GM12878 (cell line): ENCODE results near the gene PDGFB. TPM values are rescaled to one million over a fixed set of nuclear protein-coding genes. Genes with fewer than 3 reads are reported as not detected.

Experiments
- ATAC-seq: fragments of 200-7000 bp; cut with Tn5 transposase; 3 replicates; pipeline ENCODE4 v1.9.1; 2020; ENCODE audit warnings: mild to moderate bottlenecking, moderate library complexity
- BruUV-seq: library from RNA; stranded (reverse); fragments of 400-500 nt; replicated peaks from 2 replicates; lab custom pipeline; 2021; lab: Mats Ljungman, UMichigan
- CTCF ChIA-PET: fragments of 300-600 bp; sonication (Branson Sonifier 250); formaldehyde crosslinking; extraction: SDS; loops from one replicate; lab custom pipeline; 2021; ENCODE audit warnings: inconsistent platforms; lab: Yijun Ruan, JAX
- POLR2A ChIA-PET: fragments of 350-600 bp; formaldehyde crosslinking; extraction: SDS; loops from one replicate; lab custom pipeline; 2021; ENCODE audit warnings: inconsistent platforms; lab: Charles Lee
- RAD21 ChIA-PET: fragments of 300-600 bp; sonication (Branson Sonifier 250); formaldehyde crosslinking; loops from one replicate; lab custom pipeline; 2023; ENCODE audit warnings: antibody characterized with exemption; ENCODE audit not compliant: unreplicated experiment; lab: Charles Lee
- SMC1A ChIA-PET: fragments of 300-600 bp; sonication (Branson Sonifier 250); formaldehyde crosslinking; loops from one replicate; lab custom pipeline; 2023; ENCODE audit not compliant: unreplicated experiment, uncharacterized antibody; lab: Charles Lee
- DNase-seq: peaks from one replicate; pipeline ENCODE4 v3.0.0-alpha.2; 2011; ENCODE audit warnings: low read depth, low spot score
- FAIRE-seq: peaks from 3 replicates; lab custom pipeline; 2011; peaks lifted over from hg19 to GRCh38; lab: Jason Lieb, UNC
- H2AFZ ChIP-seq: 2 replicates; pipeline ENCODE4 v1.6.0; 2011; ENCODE audit warnings: low read depth, low read length, control low read depth; ENCODE audit not compliant: control insufficient read depth
- H3K27ac ChIP-seq: 2 replicates; pipeline ENCODE4 v1.5.1; 2011; ENCODE audit warnings: control low read depth; ENCODE audit not compliant: control insufficient read depth, insufficient read depth
- H3K27me3 ChIP-seq, 2 experiments: replicated peaks in 1 of 2; 2 replicates each; pipeline versions ENCODE4 v1.6.0 to v1.6.1; 2011; ENCODE audit warnings: low read length in 1 of 2; ENCODE audit not compliant: control insufficient read depth in 2 of 2, insufficient read depth in 2 of 2
- H3K36me3 ChIP-seq, 2 experiments: 2 replicates each; pipeline ENCODE4 v1.5.1; 2011; ENCODE audit warnings: low read length in 1 of 2; ENCODE audit not compliant: control insufficient read depth in 2 of 2, insufficient read depth in 2 of 2
- H3K4me1 ChIP-seq: 2 replicates; pipeline ENCODE4 v1.6.1; 2011; ENCODE audit warnings: mild to moderate bottlenecking, low read length, moderate library complexity, mixed read lengths; ENCODE audit not compliant: control insufficient read depth, insufficient read depth
- H3K4me2 ChIP-seq: 2 replicates; pipeline ENCODE4 v1.6.0; 2011; ENCODE audit warnings: control low read depth; ENCODE audit not compliant: control insufficient read depth, insufficient read depth
- H3K4me3 ChIP-seq: fragments of 200-600 bp; sonication (generic); 2 replicates; pipeline ENCODE4 v1.5.1; 2016
- H3K79me2 ChIP-seq: 2 replicates; pipeline ENCODE4 v1.6.0; 2011; ENCODE audit warnings: low read length; ENCODE audit not compliant: control insufficient read depth, insufficient read depth
- H3K9ac ChIP-seq: 2 replicates; pipeline ENCODE4 v1.8.0; 2011; ENCODE audit warnings: low read length, control low read depth, mixed read lengths; ENCODE audit not compliant: control insufficient read depth, insufficient read depth
- H3K9me3 ChIP-seq: replicated peaks from 3 replicates; pipeline ENCODE4 v1.5.1; 2011; ENCODE audit warnings: mild to moderate bottlenecking, low read length; ENCODE audit not compliant: control insufficient read depth, insufficient read depth
- H4K20me1 ChIP-seq: 2 replicates; pipeline ENCODE4 v1.6.0; 2011; ENCODE audit not compliant: control insufficient read depth, insufficient read depth
- EZH2 ChIP-seq: IDR thresholded peaks from 2 replicates; pipeline ENCODE4 v1.6.1; 2012; ENCODE audit warnings: low read depth, mild to moderate bottlenecking, control low read depth, inconsistent platforms, low read length, borderline replicate concordance; ENCODE audit not compliant: control insufficient read depth
- FOXM1 ChIP-seq: IDR thresholded peaks from 2 replicates; pipeline ENCODE4 v1.6.1; 2012; ENCODE audit warnings: low read depth, mild to moderate bottlenecking, inconsistent platforms, low read length, moderate library complexity
- PAX8 ChIP-seq: fragments of 450-650 bp; IDR thresholded peaks from 2 replicates; pipeline ENCODE4 v1.6.1; 2017; ENCODE audit warnings: mild to moderate bottlenecking, moderate library complexity
- PKNOX1 ChIP-seq: fragments of 450-650 bp; IDR thresholded peaks from 2 replicates; pipeline ENCODE4 v1.6.1; 2016; ENCODE audit warnings: mild to moderate bottlenecking
- PML ChIP-seq: IDR thresholded peaks from 2 replicates; pipeline ENCODE4 v1.6.1; 2012; ENCODE audit warnings: low read length, inconsistent platforms
- POU2F2 ChIP-seq: IDR thresholded peaks from 3 replicates; pipeline ENCODE4 v1.6.1; 2011; ENCODE audit warnings: low read depth, mild to moderate bottlenecking, low read length, borderline replicate concordance
- RAD51 ChIP-seq: fragments of 450-650 bp; IDR thresholded peaks from 2 replicates; pipeline ENCODE4 v1.6.1; 2016; ENCODE audit warnings: moderate library complexity, mild to moderate bottlenecking, inconsistent platforms
- RUNX3 ChIP-seq: IDR thresholded peaks from 2 replicates; pipeline ENCODE4 v1.6.1; 2012; ENCODE audit warnings: low read length, inconsistent platforms
- WGBS: methylation state at CpG from one replicate; pipeline ENCODE4 v1.1.6; 2016; ENCODE audit warnings: low lambda C conversion rate; ENCODE audit not compliant: insufficient replicate concordance, insufficient coverage; ENCODE audit errors: missing lambda C conversion rate; 5-methylcytosine and 5-hydroxymethylcytosine counted together
- in situ Hi-C: fragments of 300-500 bp; cut with MboI; formaldehyde crosslinking; loops from 9 replicates; pipeline ENCODE4 v1.14.3; 2018; ENCODE audit warnings: mixed read lengths
- intact Hi-C: fragments of 100-400 bp; cut with micrococcal nuclease; formaldehyde crosslinking; loops from one replicate; pipeline ENCODE4 v1.14.2; 2022; ENCODE audit not compliant: unreplicated experiment
- polyA plus RNA-seq, 11 experiments: library from polyadenylated mRNA; depleted of rRNA in 4 of 11; unstranded in 6 of 11; stranded (reverse) in 5 of 11; fragments of >200 nt; fragmentation: Nextera tagmentation in 4 of 11; fragmentation: Illumina TruSeq in 1 of 11; extraction: Ambion mirVana in 4 of 11; extraction: Trizol in 1 of 11; gene quantifications; 1 replicate in 1 of 11; 2 replicates in 10 of 11; pipeline versions ENCODE4 v1.2.1 to v1.2.3, GENCODE V29; 2011 to 2016; ENCODE audit warnings: inconsistent platforms in 2 of 11, missing spikeins in 2 of 11, low read depth in 1 of 11
- total RNA-seq, 4 experiments: library from RNA; depleted of rRNA in 3 of 4; stranded (reverse); fragments of >200 nt in 3 of 4; fragmentation: Illumina TruSeq in 1 of 4; extraction: Trizol in 1 of 4; gene quantifications; 2 replicates each; pipeline versions ENCODE4 v1.2.1 to v1.2.3, GENCODE V29; 2013 to 2021

The PDGFB gene
- total and polyA plus RNA-seq, 10 of the 15 experiments (the other 5 are each of a cell fraction or from before 2014, with no cell fraction given), result 0.13 to 1.1 (median 0.56) TPM; not detected in 1

- no peak for DNase-seq
- Histone ChIP-seq H3K4me2 (no peak overlapping the region), H3K4me1 (peaks cover 12% of the 10 kb centered on the region), H3K9ac (no peak overlapping the region), H3K79me2 (no peaks in the 10 kb centered on the region), H3K4me3 (no peak overlapping the region), H3K27ac (no peak overlapping the region), H3K9me3 (no peaks in the 10 kb centered on the region), H3K27me3 (peaks cover 4 to 12% of the 10 kb centered on the region in 2 experiments), H2AFZ (no peak overlapping the region), H4K20me1 (no peaks in the 10 kb centered on the region; the same call in 1 of the 2 replicates), H3K36me3 (no peaks in the 10 kb centered on the region)
- no peak for ATAC-seq
- WGBS, result 59% methylated on average over 5 of the region's 5 CpGs
- ChIA-PET POLR2A (no interaction called here), CTCF (interaction anchor here (0.7 kb wide), 1 partner anchor 487 kb away, joined by 3 read pairs; no protein-coding TSS in a partner anchor), SMC1A (interaction anchor here (1.0 kb wide), 1 partner anchor 17 kb away, joined by 3 read pairs; no protein-coding TSS in a partner anchor), RAD21 (interaction anchor here (1.3 kb wide), 1 partner anchor 68 kb away, joined by 3 read pairs; no protein-coding TSS in a partner anchor)
- BruUV-seq, result no TSS peak
- intact Hi-C loops, result no loop called here
- in situ Hi-C loops, result no loop called here
- FAIRE-seq, result no peak
- TF ChIP-seq EZH2 (no peak), POU2F2 (no peak), PAX8 (no peak), PKNOX1 (no peak), FOXM1 (no peak), PML (no peak), RAD51 (no peak), RUNX3 (no peak)
Measured at GRCh38 chr22:39248254-39248653, 3.5 kb upstream of the PDGFB start.
